HCT116 (cell line): ENCODE data around the gene IQUB. TPM values are rescaled to one million over a fixed set of nuclear protein-coding genes. Genes with fewer than 3 reads are reported as not detected.

Experiments used
- ATAC-seq: fragments of 200-7000 bp; cut with Tn5 transposase; 2 replicates; pipeline ENCODE4 v1.9.1; 2020; ENCODE audit warnings: mild to moderate bottlenecking, moderate library complexity
- BruUV-seq: library from RNA; stranded (reverse); fragments of 400-500 nt; replicated peaks from 2 replicates; lab custom pipeline; 2021; lab: Mats Ljungman, UMichigan
- CTCF ChIA-PET: fragments of 300-600 bp; sonication (Branson Sonifier 250); formaldehyde crosslinking; loops from one replicate; lab custom pipeline; 2021; ENCODE audit warnings: antibody characterized with exemption; lab: Charles Lee
- POLR2A ChIA-PET: fragments of 300-600, 350-600 bp; sonication (Branson Sonifier 250); formaldehyde crosslinking; loops from one replicate; lab custom pipeline; 2021; ENCODE audit warnings: antibody characterized with exemption; lab: Charles Lee
- RAD21 ChIA-PET, 2 experiments: fragments of 300-600 bp; sonication (Branson Sonifier 250); formaldehyde crosslinking; loops; one replicate each; lab custom pipeline; 2023; ENCODE audit warnings: low total read pairs in 2 of 2; ENCODE audit not compliant: uncharacterized antibody in 2 of 2, unreplicated experiment in 2 of 2, low non-redundant PET in 1 of 2; lab: Charles Lee
- DNase-seq: peaks from one replicate; pipeline ENCODE4 v3.0.0-alpha.2; 2010; ENCODE audit warnings: low read depth, low spot score
- H2AFZ ChIP-seq: fragments of 200-600 bp; shearing (Covaris generic), sonication (generic); 2 replicates; pipeline ENCODE4 v1.6.1; 2017; ENCODE audit warnings: low read depth, mixed run types, mixed read lengths, antibody characterized with exemption, low read length; ENCODE audit not compliant: poor library complexity, severe bottlenecking
- H3K27ac ChIP-seq: 2 replicates; pipeline ENCODE4 v1.5.1; 2012; ENCODE audit warnings: low read depth, low read length
- H3K27me3 ChIP-seq: fragments of 200-600 bp; sonication (generic); 2 replicates; pipeline ENCODE4 v1.6.1; 2016; ENCODE audit warnings: mixed run types, low read length, mixed read lengths; ENCODE audit not compliant: insufficient read depth
- H3K36me3 ChIP-seq, 2 experiments: fragments of 200-500 bp in 1 of 2; fragments of 200-600 bp in 1 of 2; sonication (Bioruptor generic) in 1 of 2; sonication (generic) in 1 of 2; 2 replicates each; pipeline versions ENCODE4 v1.5.1 to v1.6.1; 2014 to 2016; ENCODE audit warnings: low read length in 2 of 2, inconsistent platforms in 1 of 2, mixed read lengths in 1 of 2, mixed run types in 1 of 2; ENCODE audit not compliant: insufficient read depth in 2 of 2, control insufficient read depth in 1 of 2
- H3K4me1 ChIP-seq, 2 experiments: fragments of 200-600 bp in 1 of 2; sonication (generic) in 1 of 2; 2 replicates each; pipeline versions ENCODE4 v1.5.1 to v1.6.1; 2012 to 2017; ENCODE audit warnings: low read length in 2 of 2, inconsistent platforms in 1 of 2, mild to moderate bottlenecking in 1 of 2, mixed read lengths in 1 of 2, mixed run types in 1 of 2, moderate library complexity in 1 of 2; ENCODE audit not compliant: insufficient read depth in 2 of 2, control insufficient read depth in 1 of 2
- H3K4me2 ChIP-seq: fragments of 200-600 bp; sonication (generic); 2 replicates; pipeline ENCODE4 v1.6.1; 2017; ENCODE audit warnings: mixed run types, low read length, mixed read lengths
- H3K4me3 ChIP-seq, 2 experiments: fragments of 200-600 bp in 1 of 2; sonication (generic) in 1 of 2; replicated peaks in 1 of 2; 2 replicates each; pipeline ENCODE4 v1.5.1; 2011 to 2016; ENCODE audit warnings: low read length in 2 of 2, control low read depth in 1 of 2, low read depth in 1 of 2, mild to moderate bottlenecking in 1 of 2, mixed read lengths in 1 of 2, mixed run types in 1 of 2
- H3K79me2 ChIP-seq: fragments of 200-600 bp; sonication (generic); 2 replicates; pipeline ENCODE4 v1.6.1; 2017; ENCODE audit warnings: mild to moderate bottlenecking, mixed run types, low read length, moderate library complexity, mixed read lengths; ENCODE audit not compliant: insufficient read depth
- H3K9ac ChIP-seq: fragments of 200-600 bp; sonication (generic); 2 replicates; pipeline ENCODE4 v1.6.1; 2016; ENCODE audit warnings: low read length, mixed read lengths
- H3K9me2 ChIP-seq: fragments of 200-600 bp; sonication (generic), shearing (Covaris generic); 2 replicates; pipeline ENCODE4 v1.6.1; 2017; ENCODE audit warnings: mixed run types, mild to moderate bottlenecking, moderate library complexity; ENCODE audit not compliant: insufficient read depth
- H3K9me3 ChIP-seq, 2 experiments: fragments of 200-500 bp in 1 of 2; fragments of 200-600 bp in 1 of 2; sonication (Bioruptor generic) in 1 of 2; sonication (generic) in 1 of 2; 2 replicates each; pipeline ENCODE4 v1.6.1; 2014 to 2017; ENCODE audit warnings: low read length in 2 of 2, mixed read lengths in 2 of 2, inconsistent platforms in 1 of 2, low read depth in 1 of 2, mild to moderate bottlenecking in 1 of 2, mixed run types in 1 of 2, moderate library complexity in 1 of 2; ENCODE audit not compliant: control insufficient read depth in 1 of 2, insufficient read depth in 1 of 2
- H4K20me1 ChIP-seq: fragments of 200-600 bp; sonication (generic), shearing (Covaris generic); 2 replicates; pipeline ENCODE4 v1.6.1; 2017; ENCODE audit warnings: mixed run types, mild to moderate bottlenecking, moderate library complexity; ENCODE audit not compliant: insufficient read depth
- EZH2phosphoT487 ChIP-seq: fragments of 200-600 bp; IDR thresholded peaks from 2 replicates; pipeline ENCODE4 v1.6.1; 2018; ENCODE audit warnings: antibody characterized with exemption, borderline replicate concordance
- MAX ChIP-seq: IDR thresholded peaks from 2 replicates; pipeline ENCODE4 v1.6.1; 2012
- POLR2A ChIP-seq: IDR thresholded peaks from 2 replicates; pipeline ENCODE4 v1.7.0; 2011; ENCODE audit warnings: borderline replicate concordance; ENCODE audit not compliant: insufficient read depth, insufficient read length; ENCODE audit errors: extremely low read depth
- POLR2AphosphoS5 ChIP-seq: IDR thresholded peaks from 2 replicates; pipeline ENCODE4 v1.6.1; 2011; ENCODE audit warnings: mild to moderate bottlenecking, low read depth, low read length, moderate library complexity
- REST ChIP-seq: IDR thresholded peaks from 2 replicates; pipeline ENCODE4 v1.6.1; 2012; ENCODE audit warnings: low read depth
- SIN3A ChIP-seq: IDR thresholded peaks from 2 replicates; pipeline ENCODE4 v1.6.1; 2012; ENCODE audit warnings: low read depth
- SP1 ChIP-seq: IDR thresholded peaks from 2 replicates; pipeline ENCODE4 v1.6.1; 2012; ENCODE audit warnings: low read depth
- SRF ChIP-seq: IDR thresholded peaks from 2 replicates; pipeline ENCODE4 v1.6.1; 2012; ENCODE audit warnings: low read depth
- YY1 ChIP-seq: IDR thresholded peaks from 2 replicates; pipeline ENCODE4 v1.6.1; 2011; ENCODE audit warnings: low read length, low read depth, moderate library complexity, mild to moderate bottlenecking; ENCODE audit not compliant: insufficient replicate concordance; ENCODE audit errors: extremely low read depth
- ZNF274 ChIP-seq: fragments of 200-500 bp; sonication (Bioruptor generic); IDR thresholded peaks from 2 replicates; pipeline ENCODE4 v1.6.1; 2014; ENCODE audit warnings: mild to moderate bottlenecking, low read depth, low read length, inconsistent platforms
- intact Hi-C: fragments of 100-400 bp; cut with micrococcal nuclease; formaldehyde crosslinking; loops from 2 replicates; pipeline ENCODE4 v1.10.0; 2022
- total RNA-seq: library from RNA; stranded (reverse); gene quantifications from one replicate; pipeline ENCODE4 v1.2.1, GENCODE V29; 2021; ENCODE audit not compliant: unreplicated experiment

The IQUB gene
- total RNA-seq, 1 experiment from 2014 or later, result 0.79 TPM

GRCh38 chr7:123557398-123558288 is 23.2 kb upstream of the IQUB start, which contains the start of gene NDUFA5:
NDUFA5 (minus strand) TSS chr7:123557818; CDS start chr7:123557795, 23 bp downstream.
- CTCF ChIA-PET, result interaction anchor here (1.1 to 1.2 kb wide), 2 partner anchors 21 to 63 kb away, joined by 3 read pairs; no protein-coding TSS in a partner anchor
- intact Hi-C loops, result no loop called here

GRCh38 chr7:123557016-123557397 is 22.6 kb upstream of the IQUB start:
- Histone ChIP-seq H3K9me2 (no peaks in the 10 kb centered on the region), H4K20me1 (no peaks in the 10 kb centered on the region), H3K27me3 (no peaks in the 10 kb centered on the region), H3K4me1 (peaks cover 5 to 12% of the 10 kb centered on the region in 2 experiments; a peak in 3 of 4 replicates), H3K4me2 (peak overlapping the region; percentile 95), H3K4me3 (peak overlapping the region; percentile 98 to 99), H3K9ac (peak overlapping the region; percentile 97), H3K27ac (peak overlapping the region; percentile 36), H3K36me3 (peaks cover 3 to 6% of the 10 kb centered on the region in 2 experiments; a peak in 1 of 4 replicates), H2AFZ (peak overlapping the region; percentile 87), H3K9me3 (no peaks in the 10 kb centered on the region), H3K79me2 (peaks cover 39% of the 10 kb centered on the region)
- ChIA-PET CTCF (interaction anchor here (1.1 kb wide), 1 partner anchor 20 kb away, joined by 3 read pairs; no protein-coding TSS in a partner anchor), POLR2A (interaction anchor here (1.6 kb wide), 1 partner anchor 9 kb away, joined by 4 read pairs; no protein-coding TSS in a partner anchor), RAD21 (no interaction called here)
- no peak for TF ChIP-seq EZH2phosphoT487
- TF ChIP-seq REST, result peak; percentile 40
- DNase-seq (no peak), ATAC-seq (no peak)
- TSS peak; percentile 57 for BruUV-seq
- intact Hi-C loops, result no loop called here

More at GRCh38 chr7:123557398-123558288, 23.2 kb upstream of the IQUB start, which contains the start of gene NDUFA5:
- peak within 1 kb of the TSS; percentile 97 for H3K9ac ChIP-seq
- peak; percentile 96 for ATAC-seq
- H3K9me3 ChIP-seq, result no peaks in the 10 kb centered on the region
- POLR2A ChIA-PET, result interaction anchor here (0.6 to 1.7 kb wide), 3 partner anchors 9 to 23 kb away, joined by 3 to 6 read pairs (median 4); partner anchors contain the start of gene IQUB
- peaks cover 5 to 12% of the 10 kb centered on the region in 2 experiments; a peak in 3 of 4 replicates for H3K4me1 ChIP-seq
- no peaks in the 10 kb centered on the region for H4K20me1 ChIP-seq
- peaks cover 3 to 6% of the 10 kb centered on the region in 2 experiments; a peak in 1 of 4 replicates for H3K36me3 ChIP-seq
- peak; percentile 97 for DNase-seq
- BruUV-seq, result no TSS peak
- peak within 1 kb of the TSS; percentile 98 for H2AFZ ChIP-seq
- peak within 1 kb of the TSS; percentile 98 to 99 for H3K4me3 ChIP-seq
- TF ChIP-seq EZH2phosphoT487 (no peak), SRF (peak; percentile 95), MAX (no peak), POLR2A (peak; percentile 75), YY1 (peak; percentile 97), POLR2AphosphoS5 (peak; percentile 81), SIN3A (peak; percentile 81), ZNF274 (no peak), SP1 (peak; percentile 85)
- TF ChIP-seq, all 23 proteins: peak for 6
- Histone ChIP-seq H3K27me3 (no peaks in the 10 kb centered on the region), H3K27ac (peak within 1 kb of the TSS; percentile 36), H3K4me2 (peak within 1 kb of the TSS; percentile 95), H3K9me2 (no peaks in the 10 kb centered on the region), H3K79me2 (peaks cover 36% of the 10 kb centered on the region)
- RAD21 ChIA-PET, result no interaction called here
